Thyroid gland (tissue), 4 donors: ENCODE measurements around the gene SERPINA9.

ENCODE experiments used
- POLR2A ChIP-seq, 2 donors: fragments of 450-650 bp; IDR thresholded peaks; one replicate each; pipeline ENCODE4 v1.6.1; 2017; ENCODE audit warnings: antibody characterized with exemption in 2 of 2, mild to moderate bottlenecking in 2 of 2, moderate library complexity in 1 of 2
- TF ChIP-seq, protein P1 (sequence below), 6 experiments: fragments of 200-600 bp in 3 of 6; fragments of 450-650 bp in 3 of 6; sonication (generic) in 3 of 6; IDR thresholded peaks; one replicate each; pipeline ENCODE4 v1.5.1; 2016 to 2019; ENCODE audit warnings: antibody characterized with exemption in 6 of 6, mild to moderate bottlenecking in 2 of 6, inconsistent platforms in 1 of 6, moderate library complexity in 1 of 6

DNA sequence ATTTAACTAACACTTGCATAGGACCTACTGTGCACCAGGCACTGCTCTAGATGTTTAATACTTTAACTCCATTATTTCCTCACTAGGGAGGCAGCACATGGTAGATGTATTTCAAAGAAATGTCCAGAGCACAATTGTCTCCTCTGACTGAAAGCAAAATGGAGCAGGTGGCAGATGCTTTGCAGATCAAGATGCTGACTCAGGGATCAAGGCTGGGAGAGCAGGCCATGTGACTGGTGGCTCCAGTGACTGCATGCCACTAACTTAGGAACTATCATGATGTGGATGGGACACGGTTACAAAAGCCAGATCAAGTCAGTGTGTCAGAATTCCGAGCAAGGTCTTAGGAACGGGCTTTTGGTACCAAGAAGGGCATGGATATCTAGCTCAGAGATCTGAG is 51.6 kb downstream of the SERPINA9 start:
- TF ChIP-seq, protein P1, sequence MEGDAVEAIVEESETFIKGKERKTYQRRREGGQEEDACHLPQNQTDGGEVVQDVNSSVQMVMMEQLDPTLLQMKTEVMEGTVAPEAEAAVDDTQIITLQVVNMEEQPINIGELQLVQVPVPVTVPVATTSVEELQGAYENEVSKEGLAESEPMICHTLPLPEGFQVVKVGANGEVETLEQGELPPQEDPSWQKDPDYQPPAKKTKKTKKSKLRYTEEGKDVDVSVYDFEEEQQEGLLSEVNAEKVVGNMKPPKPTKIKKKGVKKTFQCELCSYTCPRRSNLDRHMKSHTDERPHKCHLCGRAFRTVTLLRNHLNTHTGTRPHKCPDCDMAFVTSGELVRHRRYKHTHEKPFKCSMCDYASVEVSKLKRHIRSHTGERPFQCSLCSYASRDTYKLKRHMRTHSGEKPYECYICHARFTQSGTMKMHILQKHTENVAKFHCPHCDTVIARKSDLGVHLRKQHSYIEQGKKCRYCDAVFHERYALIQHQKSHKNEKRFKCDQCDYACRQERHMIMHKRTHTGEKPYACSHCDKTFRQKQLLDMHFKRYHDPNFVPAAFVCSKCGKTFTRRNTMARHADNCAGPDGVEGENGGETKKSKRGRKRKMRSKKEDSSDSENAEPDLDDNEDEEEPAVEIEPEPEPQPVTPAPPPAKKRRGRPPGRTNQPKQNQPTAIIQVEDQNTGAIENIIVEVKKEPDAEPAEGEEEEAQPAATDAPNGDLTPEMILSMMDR (IDR thresholded peaks at IDR 0.05), result no peak
- no peak for TF ChIP-seq POLR2A (IDR thresholded peaks at IDR 0.05)
